GM21576 (cell line): ENCODE measurements around the gene MCM5.
"Not testable (repeated sequence)": the region's sequence is repeated elsewhere in the genome, so short reads cannot be mapped to it uniquely, and the experiment has no call there.

Source experiments
- ATAC-seq: cut with Tn5 transposase; IDR thresholded peaks from one replicate; pipeline ENCODE4 v1.9.1; 2021; ENCODE audit warnings: mild to moderate bottlenecking, moderate library complexity; ENCODE audit not compliant: unreplicated experiment

MCM5 gene

GRCh38 chr22:35467681-35468434, 67.9 kb downstream of the MCM5 start:
- no peak for ATAC-seq

GRCh38 chr22:35470903-35471321, 71.0 kb downstream of the MCM5 start:
- ATAC-seq = no peak

- ATAC-seq = not testable (repeated sequence)
Measured at GRCh38 chr22:35471566-35471965, 71.6 kb downstream of the MCM5 start.

GRCh38 chr22:35472488-35472887, 72.5 kb downstream of the MCM5 start:
- ATAC-seq = no peak

- no peak for ATAC-seq
Measured at GRCh38 chr22:35473971-35474370, 74.0 kb downstream of the MCM5 start.
